HG02571 (cell line): ENCODE results near the gene PRR36.

Experiments
- ATAC-seq: cut with Tn5 transposase; IDR thresholded peaks from one replicate; pipeline ENCODE4 v1.9.1; 2021; ENCODE audit warnings: mild to moderate bottlenecking, moderate library complexity; ENCODE audit not compliant: unreplicated experiment

The PRR36 gene

GRCh38 chr19:7823686-7824301, 50.4 kb downstream of the PRR36 start:
- ATAC-seq, result no peak

GRCh38 chr19:7822910-7823515, 51.2 kb downstream of the PRR36 start:
- no peak for ATAC-seq

- ATAC-seq, result no peak
These were observed 53.6 kb downstream of the PRR36 start for GRCh38 chr19:7820588-7820987.

- no peak for ATAC-seq
These were observed 54.9 kb downstream of the PRR36 start for GRCh38 chr19:7819337-7819736.

GRCh38 chr19:7818806-7819205, 55.4 kb downstream of the PRR36 start:
- no peak for ATAC-seq
